Tibial nerve (tissue), 4 donors: Measurements from ENCODE around the gene DDA1. TPM values are rescaled to one million over a fixed set of nuclear protein-coding genes. Genes with fewer than 3 reads are reported as not detected.
A peak's percentile ranks its signal among the peaks of the same experiment; 100 is the strongest.
"Not testable (repeated sequence)": the region's sequence is repeated elsewhere in the genome, so short reads cannot be mapped to it uniquely, and the experiment has no call there.

ENCODE experiments used
- DNase-seq, 2 donors: peaks; one replicate each; pipeline ENCODE4 v3.0.0-alpha.2; 2019; ENCODE audit warnings: low spot score in 2 of 2
- H3K27ac ChIP-seq, 4 donors: fragments of 200-600 bp; sonication (generic) in 3 of 4; one replicate each; pipeline ENCODE4 v1.5.1; 2017 to 2019; ENCODE audit warnings: mild to moderate bottlenecking in 1 of 4
- H3K27me3 ChIP-seq, 2 donors: fragments of 200-600 bp; sonication (generic) in 1 of 2; one replicate each; pipeline versions ENCODE4 v1.5.1 to v1.6.0; 2017 to 2019
- H3K36me3 ChIP-seq, 3 donors: fragments of 200-600 bp; sonication (generic); one replicate each; pipeline ENCODE4 v1.5.1; 2018 to 2019
- H3K4me1 ChIP-seq, 4 donors: fragments of 200-600 bp; sonication (generic) in 3 of 4; one replicate each; pipeline ENCODE4 v1.5.1; 2017 to 2019
- H3K4me3 ChIP-seq, 4 donors: fragments of 200-600 bp; sonication (generic) in 3 of 4; one replicate each; pipeline ENCODE4 v1.5.1; 2017 to 2019; ENCODE audit warnings: mild to moderate bottlenecking in 1 of 4, moderate library complexity in 1 of 4
- H3K9me3 ChIP-seq, 4 donors: fragments of 200-600 bp; sonication (generic) in 3 of 4; one replicate each; pipeline ENCODE4 v1.5.1; 2017 to 2019
- EP300 ChIP-seq, 2 donors: sonication (generic); formaldehyde crosslinking; IDR thresholded peaks; one replicate each; pipeline ENCODE4 v1.6.1; 2017; ENCODE audit warnings: antibody characterized with exemption in 2 of 2, mild to moderate bottlenecking in 1 of 2
- POLR2A ChIP-seq, 2 donors: fragments of 450-650 bp; IDR thresholded peaks; one replicate each; pipeline ENCODE4 v1.6.1; 2017; ENCODE audit warnings: antibody characterized with exemption in 2 of 2, mild to moderate bottlenecking in 2 of 2, moderate library complexity in 2 of 2
- WGBS, 2 donors: methylation state at CpG; one replicate each; pipeline ENCODE4 v1.1.5; 2018; 5-methylcytosine and 5-hydroxymethylcytosine counted together
- total RNA-seq, 4 donors: library from RNA; depleted of rRNA; stranded (reverse); fragments of >200 nt; gene quantifications; one replicate each; pipeline ENCODE4 v1.1.0, GENCODE V29; 2016
- TF ChIP-seq, protein P1 (sequence below), 5 experiments: fragments of 200-600 bp in 3 of 5; fragments of 450-650 bp in 2 of 5; sonication (generic) in 3 of 5; IDR thresholded peaks; one replicate each; pipeline ENCODE4 v1.5.1; 2016 to 2019; ENCODE audit warnings: antibody characterized with exemption in 5 of 5, mild to moderate bottlenecking in 3 of 5, moderate library complexity in 2 of 5

DDA1 gene
- total RNA-seq, 4 donors from 2014 or later = 5.7 to 14.7 (median 7.8) TPM

DNA sequence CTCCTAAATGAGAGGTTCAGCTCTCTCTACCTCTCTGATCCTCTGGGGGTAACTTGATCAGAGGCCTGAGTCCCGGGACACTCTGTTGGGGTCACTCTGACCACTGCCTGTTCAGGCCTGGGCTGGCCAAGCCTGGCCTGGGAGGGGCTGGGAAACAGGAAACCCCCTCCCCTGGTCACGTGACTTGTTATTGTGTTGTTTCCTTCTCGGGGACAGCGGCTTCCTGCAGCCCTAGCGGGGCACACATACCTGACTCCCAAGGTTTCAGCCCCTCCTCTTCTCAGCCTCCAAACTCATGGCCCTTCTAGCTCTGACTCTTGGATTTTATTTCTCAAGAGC lies 44.8 kb upstream of the DDA1 start, which contains the start of gene USHBP1:
TSS of gene USHBP1 (minus strand) at position 105 of the 339 bp plus-strand sequence. CDS start 446 bp downstream, outside the sequence.
- H3K4me3 ChIP-seq = peak within 1 kb of the TSS in 1 of 4 donors; percentile 35
- TF ChIP-seq EP300 (IDR thresholded peaks at IDR 0.05) = peak in 1 of 2 donors; percentile 30
- no peak for TF ChIP-seq POLR2A (IDR thresholded peaks at IDR 0.05)
- TF ChIP-seq, protein P1, sequence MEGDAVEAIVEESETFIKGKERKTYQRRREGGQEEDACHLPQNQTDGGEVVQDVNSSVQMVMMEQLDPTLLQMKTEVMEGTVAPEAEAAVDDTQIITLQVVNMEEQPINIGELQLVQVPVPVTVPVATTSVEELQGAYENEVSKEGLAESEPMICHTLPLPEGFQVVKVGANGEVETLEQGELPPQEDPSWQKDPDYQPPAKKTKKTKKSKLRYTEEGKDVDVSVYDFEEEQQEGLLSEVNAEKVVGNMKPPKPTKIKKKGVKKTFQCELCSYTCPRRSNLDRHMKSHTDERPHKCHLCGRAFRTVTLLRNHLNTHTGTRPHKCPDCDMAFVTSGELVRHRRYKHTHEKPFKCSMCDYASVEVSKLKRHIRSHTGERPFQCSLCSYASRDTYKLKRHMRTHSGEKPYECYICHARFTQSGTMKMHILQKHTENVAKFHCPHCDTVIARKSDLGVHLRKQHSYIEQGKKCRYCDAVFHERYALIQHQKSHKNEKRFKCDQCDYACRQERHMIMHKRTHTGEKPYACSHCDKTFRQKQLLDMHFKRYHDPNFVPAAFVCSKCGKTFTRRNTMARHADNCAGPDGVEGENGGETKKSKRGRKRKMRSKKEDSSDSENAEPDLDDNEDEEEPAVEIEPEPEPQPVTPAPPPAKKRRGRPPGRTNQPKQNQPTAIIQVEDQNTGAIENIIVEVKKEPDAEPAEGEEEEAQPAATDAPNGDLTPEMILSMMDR (IDR thresholded peaks at IDR 0.05) = no peak
- H3K9me3 ChIP-seq = peaks cover 0 to 6% (median 0%) of the 10 kb centered on the region in 4 donors
- H3K4me1 ChIP-seq = peaks cover 0 to 21% (median 6%) of the 10 kb centered on the region in 4 donors
- peaks cover 0 to 11% (median 0%) of the 10 kb centered on the region in 3 donors for H3K36me3 ChIP-seq
- peak within 1 kb of the TSS in 1 of 4 donors; percentile 67 for H3K27ac ChIP-seq
- no peaks in the 10 kb centered on the region for H3K27me3 ChIP-seq
- WGBS, 2 donors = 26 to 31% methylated on average over 5 of the region's 5 CpGs
- no peak for DNase-seq

DNA sequence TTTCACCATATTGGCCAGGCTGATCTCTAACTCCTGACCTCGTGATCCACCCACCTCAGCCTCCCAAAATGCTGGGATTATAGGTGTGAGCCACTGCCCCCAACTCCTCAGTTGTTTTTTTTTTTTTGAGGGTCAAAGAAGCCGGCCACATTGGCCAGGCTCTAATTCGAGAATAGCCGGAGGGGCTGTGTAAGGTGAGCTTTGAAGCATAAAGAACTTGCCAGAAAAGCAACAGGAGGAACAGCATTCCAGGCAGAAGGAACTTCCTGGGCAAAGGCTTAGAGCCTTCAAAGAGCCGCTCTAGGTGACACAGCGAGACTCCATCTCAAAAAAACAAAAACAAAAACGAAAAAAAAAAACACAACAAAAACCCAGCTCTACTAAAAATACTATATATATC lies 43.3 kb upstream of the DDA1 start:
- Histone ChIP-seq H3K27ac (no peak overlapping the region), H3K36me3 (peaks cover 0 to 25% (median 0%) of the 10 kb centered on the region in 3 donors), H3K4me1 (peaks cover 0 to 20% (median 6%) of the 10 kb centered on the region in 4 donors), H3K4me3 (no peak overlapping the region), H3K27me3 (no peaks in the 10 kb centered on the region), H3K9me3 (no peaks in the 10 kb centered on the region)
- DNase-seq = no peak
- TF ChIP-seq POLR2A (IDR thresholded peaks at IDR 0.05) (no peak), EP300 (IDR thresholded peaks at IDR 0.05) (no peak)
- TF ChIP-seq, protein P1 (IDR thresholded peaks at IDR 0.05) = no peak
- WGBS, 2 donors = 92 to 95% methylated on average over 7 of the region's 7 CpGs

DNA sequence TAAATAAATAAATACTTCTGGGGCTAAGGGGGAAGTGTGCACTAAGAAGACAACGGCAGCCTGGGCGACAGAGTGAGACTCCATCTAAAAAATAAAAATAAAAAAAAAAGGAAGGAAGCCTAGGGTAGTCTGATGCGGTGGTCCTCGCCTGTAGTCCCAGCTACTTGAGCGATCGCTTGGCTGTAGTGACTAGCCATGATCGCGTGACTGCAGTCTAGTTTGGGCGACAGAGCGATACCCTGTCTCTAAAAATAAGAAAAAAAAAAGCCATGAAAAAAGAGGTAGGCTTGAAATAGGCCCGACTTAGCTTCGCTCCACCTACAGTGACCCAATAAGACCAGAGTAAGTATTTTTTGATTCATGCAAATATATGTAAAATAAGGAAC lies 42.8 kb upstream of the DDA1 start:
- TF ChIP-seq, protein P1 (IDR thresholded peaks at IDR 0.05) = no peak
- no peak for TF ChIP-seq POLR2A (IDR thresholded peaks at IDR 0.05)
- no peak for TF ChIP-seq EP300 (IDR thresholded peaks at IDR 0.05)
- H3K4me1 ChIP-seq = peaks cover 0 to 19% (median 6%) of the 10 kb centered on the region in 4 donors
- no peak for DNase-seq
- H3K27me3 ChIP-seq = no peaks in the 10 kb centered on the region
- peaks cover 0 to 31% (median 0%) of the 10 kb centered on the region in 3 donors for H3K36me3 ChIP-seq
- no peak overlapping the region for H3K4me3 ChIP-seq
- WGBS, 2 donors = 70 to 73% methylated on average over 12 of the region's 12 CpGs
- H3K9me3 ChIP-seq = no peaks in the 10 kb centered on the region
- H3K27ac ChIP-seq = peak overlapping the region in 3 of 4 donors; percentile 29 to 86 (median 44)

DNA sequence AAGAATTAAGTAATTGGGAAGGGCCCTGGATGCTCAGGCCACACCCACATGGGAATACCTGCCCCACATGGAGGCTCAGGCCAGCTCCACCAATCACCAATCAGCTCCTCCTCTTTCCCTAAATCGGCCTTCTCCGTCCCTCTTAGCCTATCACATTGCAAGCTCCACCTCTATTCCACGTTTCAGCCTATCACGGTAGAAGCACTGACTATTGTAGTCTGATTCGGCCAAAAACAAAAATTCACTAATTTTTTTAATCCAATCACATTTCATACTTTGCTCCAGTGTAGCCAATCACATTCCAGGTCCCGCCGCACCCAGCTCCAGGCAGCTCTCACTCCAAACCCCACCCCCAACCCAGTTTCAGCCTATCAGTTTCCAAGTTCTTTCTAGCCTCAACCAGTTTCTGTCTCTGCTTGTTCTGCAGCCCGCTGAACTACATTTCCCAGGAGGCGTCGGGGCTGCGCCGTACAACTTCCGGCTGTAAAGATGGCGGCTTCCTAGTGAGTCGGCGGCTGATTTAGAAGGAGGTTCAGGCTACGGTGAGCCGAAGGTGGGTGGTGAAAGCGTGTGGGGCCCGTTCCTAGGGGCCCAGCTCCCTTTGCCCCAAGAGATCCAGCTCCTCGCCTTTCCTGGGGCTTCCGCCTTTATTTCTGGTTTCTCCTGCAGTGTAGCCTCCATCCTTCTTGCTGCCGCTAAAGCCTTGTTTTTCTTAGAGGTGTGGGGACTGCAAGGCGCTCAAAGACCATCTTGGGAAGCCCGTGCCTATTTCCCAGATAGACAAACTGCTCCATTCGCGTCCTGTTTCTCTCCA lies 42.2 kb upstream of the DDA1 start, which contains the start of gene BABAM1:
TSS of gene BABAM1 (plus strand) at position 469 of the 814 bp plus-strand sequence. CDS start 1,364 bp downstream, outside the sequence.
- peak; percentile 90 to 96 for DNase-seq
- H3K4me1 ChIP-seq = peaks cover 0 to 19% (median 6%) of the 10 kb centered on the region in 4 donors
- H3K27me3 ChIP-seq = no peaks in the 10 kb centered on the region
- peak within 1 kb of the TSS in 3 of 4 donors; percentile 82 to 86 (median 85) for H3K27ac ChIP-seq
- WGBS, 2 donors = 1% methylated on average over 27 of the region's 27 CpGs
- H3K36me3 ChIP-seq = peaks cover 0 to 37% (median 0%) of the 10 kb centered on the region in 3 donors
- TF ChIP-seq EP300 (IDR thresholded peaks at IDR 0.05) (peak; percentile 88 to 95), POLR2A (IDR thresholded peaks at IDR 0.05) (peak in 1 of 2 donors; percentile 46)
- TF ChIP-seq, protein P1 (IDR thresholded peaks at IDR 0.05) = peak in 2 of 5 experiments; percentile 53 to 54
- H3K9me3 ChIP-seq = no peaks in the 10 kb centered on the region
- H3K4me3 ChIP-seq = peak within 1 kb of the TSS; percentile 58 to 92 (median 84)

DNA sequence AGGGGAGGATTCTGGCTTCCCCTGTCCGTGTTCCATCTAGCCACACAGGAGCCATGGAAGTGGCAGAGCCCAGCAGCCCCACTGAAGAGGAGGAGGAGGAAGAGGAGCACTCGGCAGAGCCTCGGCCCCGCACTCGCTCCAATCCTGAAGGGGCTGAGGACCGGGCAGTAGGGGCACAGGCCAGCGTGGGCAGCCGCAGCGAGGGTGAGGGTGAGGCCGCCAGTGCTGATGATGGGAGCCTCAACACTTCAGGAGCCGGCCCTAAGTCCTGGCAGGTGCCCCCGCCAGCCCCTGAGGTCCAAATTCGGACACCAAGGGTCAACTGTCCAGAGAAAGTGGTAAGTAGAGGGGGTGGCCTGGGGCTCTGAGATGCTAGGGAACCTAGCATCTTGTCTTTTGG lies 40.6 kb upstream of the DDA1 start:
- TF ChIP-seq, protein P1 (IDR thresholded peaks at IDR 0.05) = no peak
- TF ChIP-seq POLR2A (IDR thresholded peaks at IDR 0.05) = no peak
- TF ChIP-seq EP300 (IDR thresholded peaks at IDR 0.05) = no peak

DNA sequence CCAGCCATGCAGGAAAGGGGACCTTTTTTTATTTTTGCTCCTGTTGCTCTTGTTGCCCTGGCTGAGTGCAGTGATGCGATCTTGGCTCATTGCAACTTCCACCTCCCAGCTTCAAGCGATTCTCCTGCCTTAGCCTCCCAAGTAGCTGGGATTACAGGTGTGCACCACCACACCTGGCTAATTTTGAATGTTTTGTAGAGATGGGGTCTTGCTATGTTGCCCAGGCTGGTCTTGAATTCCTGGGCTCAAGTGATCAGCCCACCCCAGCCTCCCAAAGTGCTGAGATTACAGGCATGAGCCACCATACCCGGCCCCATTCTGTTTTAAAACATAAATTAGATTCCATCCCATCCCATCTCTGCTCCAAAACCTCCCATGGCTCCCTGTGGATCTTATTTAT lies 34.5 kb upstream of the DDA1 start:
- peaks cover 3 to 93% (median 25%) of the 10 kb centered on the region in 3 donors for H3K36me3 ChIP-seq
- H3K4me1 ChIP-seq, H3K4me3 ChIP-seq, DNase-seq, H3K9me3 ChIP-seq, H3K27ac ChIP-seq, H3K27me3 ChIP-seq: not testable (repeated sequence)
- 98 to 100% methylated on average over 3 of the region's 3 CpGs for WGBS, 2 donors

More for the DNA sequence above, 40.6 kb upstream of the DDA1 start:
- H3K9me3 ChIP-seq = no peaks in the 10 kb centered on the region
- H3K4me1 ChIP-seq = peaks cover 0 to 19% (median 6%) of the 10 kb centered on the region in 4 donors
- no peak for DNase-seq
- peaks cover 0 to 52% (median under 1%) of the 10 kb centered on the region in 3 donors for H3K36me3 ChIP-seq
- no peak overlapping the region for H3K4me3 ChIP-seq
- 95 to 96% methylated on average over 8 to 13 of the region's 13 CpGs for WGBS, 2 donors
- H3K27me3 ChIP-seq = no peaks in the 10 kb centered on the region
- no peak overlapping the region for H3K27ac ChIP-seq
